AG09319 (cell line): ENCODE results near the gene EVL.

Experiments used
- DNase-seq: peaks from one replicate; pipeline ENCODE4 v3.0.0-alpha.2; 2010; ENCODE audit warnings: low read depth; ENCODE audit errors: extremely low read depth
- TF ChIP-seq, protein P1 (sequence below): IDR thresholded peaks from 2 replicates; pipeline ENCODE4 v1.5.1; 2011; ENCODE audit warnings: low read depth, mild to moderate bottlenecking, inconsistent platforms, low read length, moderate library complexity

Gene EVL

DNA sequence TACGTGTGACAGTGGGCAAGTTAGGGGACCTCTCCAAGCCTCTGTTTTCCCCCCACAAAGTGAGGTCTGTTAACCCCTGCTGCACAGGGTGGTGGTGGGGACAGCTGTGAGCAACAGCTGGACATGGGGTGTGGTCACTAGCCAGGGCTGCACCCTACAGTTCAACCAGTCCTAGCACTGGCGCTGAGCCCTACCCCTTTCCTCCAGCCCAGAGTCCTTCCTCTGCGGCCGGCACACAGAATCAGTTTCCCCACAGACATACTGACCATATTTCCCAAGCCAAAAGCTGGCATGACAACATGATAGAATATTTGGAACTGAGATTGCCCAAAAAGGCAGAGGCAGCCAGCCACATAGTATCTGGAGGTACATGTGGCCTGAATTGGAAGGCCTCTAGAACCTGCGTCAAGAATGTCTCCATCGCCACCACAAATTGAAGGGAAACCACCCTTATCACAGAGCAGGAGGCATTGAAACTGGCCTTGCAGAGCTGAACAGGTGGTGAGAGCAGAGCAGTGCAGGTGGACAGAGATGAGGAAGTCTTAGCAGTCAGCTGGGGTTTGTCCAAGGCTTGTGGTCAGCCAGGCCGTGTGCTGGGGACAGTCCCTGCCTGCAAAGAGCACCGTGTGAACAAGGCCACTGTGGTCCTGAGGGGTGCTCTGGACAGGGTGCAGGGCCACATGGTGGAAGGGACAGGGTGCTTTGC is 73.0 kb downstream of the EVL start:
- TF ChIP-seq, protein P1, sequence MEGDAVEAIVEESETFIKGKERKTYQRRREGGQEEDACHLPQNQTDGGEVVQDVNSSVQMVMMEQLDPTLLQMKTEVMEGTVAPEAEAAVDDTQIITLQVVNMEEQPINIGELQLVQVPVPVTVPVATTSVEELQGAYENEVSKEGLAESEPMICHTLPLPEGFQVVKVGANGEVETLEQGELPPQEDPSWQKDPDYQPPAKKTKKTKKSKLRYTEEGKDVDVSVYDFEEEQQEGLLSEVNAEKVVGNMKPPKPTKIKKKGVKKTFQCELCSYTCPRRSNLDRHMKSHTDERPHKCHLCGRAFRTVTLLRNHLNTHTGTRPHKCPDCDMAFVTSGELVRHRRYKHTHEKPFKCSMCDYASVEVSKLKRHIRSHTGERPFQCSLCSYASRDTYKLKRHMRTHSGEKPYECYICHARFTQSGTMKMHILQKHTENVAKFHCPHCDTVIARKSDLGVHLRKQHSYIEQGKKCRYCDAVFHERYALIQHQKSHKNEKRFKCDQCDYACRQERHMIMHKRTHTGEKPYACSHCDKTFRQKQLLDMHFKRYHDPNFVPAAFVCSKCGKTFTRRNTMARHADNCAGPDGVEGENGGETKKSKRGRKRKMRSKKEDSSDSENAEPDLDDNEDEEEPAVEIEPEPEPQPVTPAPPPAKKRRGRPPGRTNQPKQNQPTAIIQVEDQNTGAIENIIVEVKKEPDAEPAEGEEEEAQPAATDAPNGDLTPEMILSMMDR: no peak
- no peak for DNase-seq

DNA sequence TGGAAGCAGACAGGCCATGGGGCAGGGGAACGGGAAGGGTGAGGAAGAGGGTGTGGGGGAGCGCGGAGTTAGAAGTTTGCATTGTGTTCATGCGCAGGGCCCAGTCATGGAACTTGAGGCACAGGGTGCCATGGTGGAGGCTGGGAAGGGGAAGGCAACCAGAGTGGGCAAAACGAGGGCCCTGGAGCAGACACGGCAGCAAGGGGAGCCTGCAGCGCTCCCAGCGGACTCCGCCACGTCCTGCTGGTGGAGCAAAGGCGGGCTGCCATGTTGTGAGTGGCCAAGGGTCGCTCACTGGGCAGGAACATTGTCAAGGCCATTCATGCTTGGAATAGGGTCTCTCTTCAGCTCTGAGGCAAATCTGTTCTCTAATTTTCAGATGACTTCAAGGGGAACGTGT is 73.7 kb downstream of the EVL start:
- TF ChIP-seq, protein P1: no peak

DNA sequence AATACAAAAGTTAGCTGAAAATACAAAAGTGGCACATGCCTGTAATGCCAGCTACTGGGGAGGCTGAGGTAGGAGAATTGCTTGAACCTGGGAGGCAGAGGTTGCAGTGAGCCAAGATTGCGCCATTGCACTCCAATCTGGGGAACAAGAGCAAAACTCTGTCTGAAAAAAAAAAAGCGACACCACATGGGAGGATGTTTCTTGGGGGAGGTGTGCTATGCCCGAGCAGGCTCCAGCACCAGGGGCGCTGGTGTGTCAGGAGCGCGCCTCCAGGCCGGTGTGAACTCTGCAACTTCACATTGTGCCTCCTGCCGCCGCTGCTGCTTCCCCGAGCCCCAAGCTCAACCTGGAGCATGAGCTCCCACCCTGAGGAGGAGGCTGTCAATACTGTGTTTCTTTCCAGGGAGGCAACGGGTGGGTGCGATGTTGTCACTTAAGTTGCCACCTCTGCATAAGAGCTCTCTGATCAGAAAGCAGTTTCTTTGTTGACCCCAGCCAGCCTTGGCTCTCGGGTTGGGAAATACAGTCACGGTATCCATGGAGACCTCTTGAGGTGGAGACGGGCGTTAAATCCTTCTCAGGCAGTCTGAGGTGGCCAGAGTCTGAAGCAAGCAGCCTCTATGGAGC is 75.3 kb downstream of the EVL start:
- TF ChIP-seq, protein P1: no peak
- no peak for DNase-seq

More for the DNA sequence above, 73.7 kb downstream of the EVL start:
- no peak for DNase-seq

DNA sequence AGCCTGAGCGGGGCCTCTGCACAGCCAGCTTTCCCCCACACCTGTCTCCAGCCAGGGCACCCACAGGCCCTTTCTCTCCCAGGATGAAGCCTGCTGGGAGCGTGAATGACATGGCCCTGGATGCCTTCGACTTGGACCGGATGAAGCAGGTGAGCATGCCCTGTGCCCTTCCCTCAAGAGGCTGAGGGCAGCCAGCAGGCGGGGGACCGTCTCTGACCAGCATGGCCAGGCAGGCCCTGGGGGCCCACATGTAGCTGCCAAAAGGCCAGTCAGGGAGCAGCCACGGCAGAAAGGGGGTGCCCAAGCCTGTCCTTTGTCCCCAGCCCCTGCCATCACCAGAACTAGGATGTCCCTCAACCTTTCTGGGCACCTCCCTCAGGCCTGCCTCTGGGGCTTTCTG is 75.9 kb downstream of the EVL start:
- TF ChIP-seq, protein P1: no peak
- DNase-seq: no peak

DNA sequence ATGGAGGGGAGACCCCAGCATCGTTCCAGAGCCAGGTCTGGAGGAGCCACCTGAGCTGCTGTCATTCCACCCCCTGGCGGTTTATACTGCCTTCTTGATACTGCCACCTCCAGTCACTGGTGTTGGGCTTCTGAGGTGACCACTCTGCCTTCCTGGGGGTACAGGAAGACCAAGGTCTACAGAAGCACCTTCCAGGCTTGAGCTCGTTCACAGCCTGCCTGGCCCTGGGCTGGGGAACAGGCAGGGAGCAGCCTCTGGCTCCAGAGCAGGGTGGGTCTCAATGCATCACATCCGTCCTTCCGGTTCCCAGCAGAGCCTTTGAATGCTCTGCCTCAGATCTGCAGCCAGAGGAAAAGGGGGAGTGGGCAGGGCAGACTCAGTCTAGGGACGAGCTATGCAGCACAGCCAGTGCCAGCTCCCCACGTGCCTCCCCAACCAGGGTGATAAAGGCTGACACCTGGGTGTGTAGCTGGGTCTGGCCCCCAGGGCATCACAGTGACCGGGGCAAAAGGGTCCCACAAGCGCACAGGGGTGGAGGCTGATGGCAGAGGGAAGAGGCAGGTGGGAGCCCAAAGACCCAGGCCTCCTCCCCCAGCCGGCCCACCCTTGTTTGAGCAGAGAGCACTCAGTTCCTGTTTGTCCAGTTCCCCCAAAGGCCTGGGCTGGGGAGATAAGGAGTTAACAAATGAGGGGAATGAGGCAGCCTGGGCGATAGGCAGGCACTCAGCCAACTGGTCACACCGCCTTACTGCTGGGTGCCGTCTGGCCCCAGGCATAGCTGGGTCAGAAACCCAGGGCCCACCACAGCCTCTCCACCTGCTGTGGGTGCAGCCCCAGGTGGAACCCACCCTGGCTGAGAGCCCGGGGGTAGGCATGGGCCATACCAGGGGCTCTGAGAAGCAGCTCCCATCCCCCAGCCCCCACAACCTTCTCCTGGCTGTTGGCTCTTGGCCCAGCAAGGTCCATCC is 77.1 kb downstream of the EVL start:
- DNase-seq: no peak
- TF ChIP-seq, protein P1: no peak

DNA sequence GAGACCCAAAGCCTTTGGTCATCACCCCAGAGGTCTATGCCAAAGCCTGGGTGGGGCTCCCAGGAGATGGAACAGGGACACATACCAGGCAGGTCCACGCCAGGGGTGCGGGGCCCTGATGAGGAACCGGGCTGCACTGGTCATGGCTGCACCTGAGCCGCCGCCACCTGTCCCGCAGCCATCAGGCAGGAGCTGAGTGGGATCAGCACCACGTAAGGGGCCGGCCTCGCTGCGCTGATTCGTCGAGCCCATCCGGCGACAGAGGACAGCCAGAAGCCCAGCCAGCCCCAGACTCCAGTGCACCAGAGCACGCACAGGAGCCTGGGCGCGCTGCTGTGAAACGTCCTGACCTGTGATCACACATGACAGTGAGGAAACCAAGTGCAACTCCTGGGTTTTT is 78.3 kb downstream of the EVL start:
- DNase-seq: no peak
- TF ChIP-seq, protein P1: no peak

DNA sequence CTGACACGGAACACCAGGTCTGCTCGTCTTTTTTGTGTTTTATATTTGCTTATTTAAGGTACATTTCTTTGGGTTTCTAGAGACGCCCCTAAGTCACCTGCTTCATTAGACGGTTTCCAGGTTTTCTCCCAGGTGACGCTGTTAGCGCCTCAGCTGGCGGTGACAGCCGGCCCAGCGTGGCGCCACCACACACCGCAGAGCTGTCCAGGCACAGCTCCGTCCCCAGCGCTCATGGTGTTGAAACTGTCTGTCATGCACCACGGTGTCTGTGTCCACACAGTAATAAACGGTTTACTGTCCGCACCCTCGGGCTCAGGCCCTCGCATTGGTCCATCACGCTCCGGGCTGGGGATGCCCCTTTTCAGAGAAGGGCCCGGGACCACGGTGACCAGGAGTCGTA is 78.7 kb downstream of the EVL start:
- TF ChIP-seq, protein P1: no peak
- DNase-seq: no peak
